MM.1S (cell line): ENCODE data around the gene CCSER1.

Experiments
- DNase-seq: peaks from one replicate; pipeline ENCODE4 v3.0.0-alpha.2; 2015
- H2AFZ ChIP-seq: fragments of 300-600 bp; sonication (generic); 2 replicates; pipeline ENCODE4 v1.6.0; 2016; ENCODE audit warnings: antibody characterized with exemption, low read length
- H3F3A ChIP-seq: fragments of 300-600 bp; sonication (generic); 2 replicates; pipeline ENCODE4 v1.6.1; 2016; ENCODE audit warnings: mild to moderate bottlenecking, antibody characterized with exemption, low read length, moderate library complexity, mixed read lengths; ENCODE audit not compliant: insufficient read depth
- H3K27ac ChIP-seq: fragments of 300-600 bp; sonication (generic); 2 replicates; pipeline ENCODE4 v1.5.1; 2016; ENCODE audit warnings: mild to moderate bottlenecking, low read length
- H3K27me3 ChIP-seq: fragments of 300-600 bp; sonication (generic); replicated peaks from 2 replicates; pipeline ENCODE4 v1.6.0; 2016; ENCODE audit warnings: low read length; ENCODE audit not compliant: insufficient read depth
- H3K36me3 ChIP-seq: fragments of 300-600 bp; sonication (generic); replicated peaks from 2 replicates; pipeline ENCODE4 v1.6.1; 2016; ENCODE audit warnings: mild to moderate bottlenecking, low read length, mixed read lengths; ENCODE audit not compliant: insufficient read depth
- H3K4me1 ChIP-seq: fragments of 300-600 bp; sonication (generic); 2 replicates; pipeline ENCODE4 v1.6.1; 2016; ENCODE audit warnings: low read length, mixed read lengths
- H3K4me2 ChIP-seq: fragments of 300-600 bp; sonication (generic); 2 replicates; pipeline ENCODE4 v1.6.0; 2016; ENCODE audit warnings: low read depth, low read length
- H3K4me3 ChIP-seq: fragments of 300-600 bp; sonication (generic); 2 replicates; pipeline ENCODE4 v1.5.1; 2016; ENCODE audit warnings: low read length, mixed read lengths
- H3K79me2 ChIP-seq: fragments of 300-600 bp; sonication (generic); 2 replicates; pipeline ENCODE4 v1.6.1; 2016; ENCODE audit warnings: mixed run types, low read length, mixed read lengths
- H3K9ac ChIP-seq: fragments of 300-600 bp; sonication (generic); 2 replicates; pipeline ENCODE4 v1.6.1; 2016; ENCODE audit warnings: low read length, mixed read lengths
- H3K9me2 ChIP-seq: fragments of 300-600 bp; sonication (generic); replicated peaks from 2 replicates; pipeline ENCODE4 v1.6.1; 2016; ENCODE audit warnings: mild to moderate bottlenecking, low read length, mixed read lengths; ENCODE audit not compliant: insufficient read depth
- H3K9me3 ChIP-seq: fragments of 300-600 bp; sonication (generic); replicated peaks from 2 replicates; pipeline ENCODE4 v1.6.1; 2016; ENCODE audit warnings: mild to moderate bottlenecking, low read length, mixed read lengths; ENCODE audit not compliant: insufficient read depth
- H4K20me1 ChIP-seq: fragments of 300-600 bp; sonication (generic); 2 replicates; pipeline ENCODE4 v1.6.1; 2016; ENCODE audit warnings: mild to moderate bottlenecking, low read length, moderate library complexity, mixed read lengths; ENCODE audit not compliant: insufficient read depth
- EZH2 ChIP-seq: fragments of 300-600 bp; sonication (generic); optimal IDR thresholded peaks from 2 replicates; pipeline ENCODE3; 2017; ENCODE audit warnings: low read depth, mild to moderate bottlenecking, antibody characterized with exemption, low read length, mixed read lengths
- EZH2phosphoT487 ChIP-seq: fragments of 300-600 bp; sonication (generic); IDR thresholded peaks from 2 replicates; pipeline ENCODE4 v1.6.1; 2018; ENCODE audit warnings: antibody characterized with exemption, low read length
- TF ChIP-seq, protein P1 (sequence below): fragments of 300-600 bp; sonication (generic); IDR thresholded peaks from 2 replicates; pipeline ENCODE4 v1.5.1; 2016; ENCODE audit warnings: antibody characterized with exemption, low read length, mixed read lengths

CCSER1 gene

GRCh38 chr4:90844241-90844640 is 717.0 kb downstream of the CCSER1 start:
- H2AFZ ChIP-seq: no peak overlapping the region
- no peaks in the 10 kb centered on the region for H3K9me2 ChIP-seq
- no peak overlapping the region for H3K9ac ChIP-seq
- no peaks in the 10 kb centered on the region for H3K36me3 ChIP-seq
- H3K9me3 ChIP-seq: no peaks in the 10 kb centered on the region
- DNase-seq: no peak
- H3K27ac ChIP-seq: no peak overlapping the region
- no peak for TF ChIP-seq EZH2
- TF ChIP-seq, protein P1, sequence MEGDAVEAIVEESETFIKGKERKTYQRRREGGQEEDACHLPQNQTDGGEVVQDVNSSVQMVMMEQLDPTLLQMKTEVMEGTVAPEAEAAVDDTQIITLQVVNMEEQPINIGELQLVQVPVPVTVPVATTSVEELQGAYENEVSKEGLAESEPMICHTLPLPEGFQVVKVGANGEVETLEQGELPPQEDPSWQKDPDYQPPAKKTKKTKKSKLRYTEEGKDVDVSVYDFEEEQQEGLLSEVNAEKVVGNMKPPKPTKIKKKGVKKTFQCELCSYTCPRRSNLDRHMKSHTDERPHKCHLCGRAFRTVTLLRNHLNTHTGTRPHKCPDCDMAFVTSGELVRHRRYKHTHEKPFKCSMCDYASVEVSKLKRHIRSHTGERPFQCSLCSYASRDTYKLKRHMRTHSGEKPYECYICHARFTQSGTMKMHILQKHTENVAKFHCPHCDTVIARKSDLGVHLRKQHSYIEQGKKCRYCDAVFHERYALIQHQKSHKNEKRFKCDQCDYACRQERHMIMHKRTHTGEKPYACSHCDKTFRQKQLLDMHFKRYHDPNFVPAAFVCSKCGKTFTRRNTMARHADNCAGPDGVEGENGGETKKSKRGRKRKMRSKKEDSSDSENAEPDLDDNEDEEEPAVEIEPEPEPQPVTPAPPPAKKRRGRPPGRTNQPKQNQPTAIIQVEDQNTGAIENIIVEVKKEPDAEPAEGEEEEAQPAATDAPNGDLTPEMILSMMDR: no peak
- no peak for TF ChIP-seq EZH2phosphoT487
- no peaks in the 10 kb centered on the region for H3K27me3 ChIP-seq
- H3K4me2 ChIP-seq: no peak overlapping the region
- no peaks in the 10 kb centered on the region for H3F3A ChIP-seq
- no peak overlapping the region for H3K4me3 ChIP-seq
- H3K4me1 ChIP-seq: no peaks in the 10 kb centered on the region
- no peaks in the 10 kb centered on the region for H3K79me2 ChIP-seq
- H4K20me1 ChIP-seq: no peaks in the 10 kb centered on the region

DNA sequence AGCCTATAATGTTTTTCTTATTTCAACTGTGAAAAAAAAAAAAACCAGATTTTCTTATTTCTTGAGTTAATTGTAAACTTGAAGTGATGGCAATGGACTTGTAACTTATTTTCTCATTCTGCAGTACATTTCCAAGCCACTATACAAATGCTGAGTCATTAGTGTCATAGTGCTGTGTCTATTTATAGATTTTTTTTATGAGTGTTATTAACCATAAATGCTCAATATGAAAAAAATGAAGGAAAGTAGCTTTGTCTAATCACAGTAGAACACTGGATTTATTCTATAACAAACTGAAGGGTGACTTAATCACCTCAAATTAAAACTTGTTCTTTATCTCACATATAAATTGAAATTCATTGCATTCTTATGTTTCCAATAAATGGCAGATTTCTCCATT is 718.6 kb downstream of the CCSER1 start:
- no peak overlapping the region for H3K4me3 ChIP-seq
- H3K9ac ChIP-seq: no peak overlapping the region
- no peak for TF ChIP-seq EZH2phosphoT487
- TF ChIP-seq, protein P1: no peak
- TF ChIP-seq EZH2: no peak
- H3K79me2 ChIP-seq: no peaks in the 10 kb centered on the region
- H3K9me2 ChIP-seq: no peaks in the 10 kb centered on the region
- no peaks in the 10 kb centered on the region for H3K36me3 ChIP-seq
- no peak overlapping the region for H3K27ac ChIP-seq
- H3K27me3 ChIP-seq: no peaks in the 10 kb centered on the region
- H3K9me3 ChIP-seq: no peaks in the 10 kb centered on the region
- H4K20me1 ChIP-seq: no peaks in the 10 kb centered on the region
- H2AFZ ChIP-seq: no peak overlapping the region
- peak; percentile 27 for DNase-seq
- H3F3A ChIP-seq: no peaks in the 10 kb centered on the region
- no peak overlapping the region for H3K4me2 ChIP-seq
- no peaks in the 10 kb centered on the region for H3K4me1 ChIP-seq

GRCh38 chr4:90852237-90852636 is 725.0 kb downstream of the CCSER1 start:
- Histone ChIP-seq H3K79me2 (no peaks in the 10 kb centered on the region), H3K9me3 (no peaks in the 10 kb centered on the region), H3K4me1 (no peaks in the 10 kb centered on the region), H4K20me1 (no peaks in the 10 kb centered on the region), H3K27me3 (no peaks in the 10 kb centered on the region), H3F3A (no peaks in the 10 kb centered on the region), H3K9me2 (no peaks in the 10 kb centered on the region), H3K9ac (no peak overlapping the region), H2AFZ (no peak overlapping the region), H3K4me2 (no peak overlapping the region), H3K27ac (no peak overlapping the region), H3K36me3 (no peaks in the 10 kb centered on the region), H3K4me3 (no peak overlapping the region)
- TF ChIP-seq EZH2phosphoT487: no peak
- TF ChIP-seq, protein P1: no peak
- no peak for TF ChIP-seq EZH2
- DNase-seq: no peak

DNA sequence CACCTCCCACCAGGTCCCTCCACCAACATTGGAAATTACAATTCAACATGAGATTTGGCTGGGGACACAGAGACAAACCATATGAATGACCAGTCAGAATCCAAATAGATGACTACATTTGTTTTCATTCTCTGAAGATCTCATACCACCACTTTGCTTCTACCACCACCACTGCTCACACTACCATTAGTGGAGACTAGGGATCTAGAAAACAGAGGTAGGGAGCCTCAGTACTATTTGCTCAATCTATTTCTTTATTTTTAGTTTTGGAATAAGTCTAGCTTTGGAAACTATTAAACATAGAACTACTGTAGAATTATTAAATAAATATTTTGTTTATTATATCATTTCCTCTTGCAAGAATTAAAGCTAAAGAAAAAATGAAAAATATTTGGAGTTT is 727.9 kb downstream of the CCSER1 start:
- Histone ChIP-seq H3K4me3 (no peak overlapping the region), H3K36me3 (no peaks in the 10 kb centered on the region), H3K4me1 (no peaks in the 10 kb centered on the region), H2AFZ (no peak overlapping the region), H3K27ac (no peak overlapping the region), H3K79me2 (no peaks in the 10 kb centered on the region), H3F3A (no peaks in the 10 kb centered on the region), H3K9me3 (no peaks in the 10 kb centered on the region), H3K27me3 (no peaks in the 10 kb centered on the region), H3K4me2 (no peak overlapping the region), H4K20me1 (no peaks in the 10 kb centered on the region), H3K9ac (no peak overlapping the region), H3K9me2 (no peaks in the 10 kb centered on the region)
- TF ChIP-seq EZH2phosphoT487 (no peak), EZH2 (no peak)
- TF ChIP-seq, protein P1: no peak
- DNase-seq: no peak
